ENCODE measurements around the gene MMP15. TPM values are rescaled to one million over a fixed set of nuclear protein-coding genes. Genes with fewer than 3 reads are reported as not detected.

Gene MMP15
- total RNA-seq, 1 experiment from 2014 or later, result 55.5 TPM

GRCh38 chr16:57987441-57988177 lies 37.9 kb upstream of the MMP15 start:
- Mint-ChIP-seq H3K27ac (no peak overlapping the region), H3K36me3 (no peaks in the 10 kb centered on the region), H3K4me3 (no peak overlapping the region), H3K27me3 (ENCODE audit: low read depth) (peaks cover 48% of the 10 kb centered on the region), H3K4me1 (peaks cover 13% of the 10 kb centered on the region), H3K9me3 (no peaks in the 10 kb centered on the region)
- ATAC-seq, result no peak
- no peak for DNase-seq (ENCODE audit: low spot score)
- ChIA-PET POLR2A (no interaction called here), CTCF (interaction anchor here (0.9 to 2.2 kb wide), 4 partner anchors 10 to 192 kb away, joined by 3 to 5 read pairs (median 4); no protein-coding TSS in a partner anchor)
- no peak for TF ChIP-seq ZNF232 (CRISPR knock-in tag; IDR thresholded peaks at IDR 0.05)
- TF ChIP-seq RORB (CRISPR knock-in tag; IDR thresholded peaks at IDR 0.05), result no peak
- TF ChIP-seq ZNF532 (CRISPR knock-in tag; IDR thresholded peaks at IDR 0.05; ENCODE audit: borderline replicate concordance), result no peak
- TF ChIP-seq, protein P1, sequence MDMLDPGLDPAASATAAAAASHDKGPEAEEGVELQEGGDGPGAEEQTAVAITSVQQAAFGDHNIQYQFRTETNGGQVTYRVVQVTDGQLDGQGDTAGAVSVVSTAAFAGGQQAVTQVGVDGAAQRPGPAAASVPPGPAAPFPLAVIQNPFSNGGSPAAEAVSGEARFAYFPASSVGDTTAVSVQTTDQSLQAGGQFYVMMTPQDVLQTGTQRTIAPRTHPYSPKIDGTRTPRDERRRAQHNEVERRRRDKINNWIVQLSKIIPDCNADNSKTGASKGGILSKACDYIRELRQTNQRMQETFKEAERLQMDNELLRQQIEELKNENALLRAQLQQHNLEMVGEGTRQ (CRISPR knock-in tag; IDR thresholded peaks at IDR 0.05), result no peak
- no peak for TF ChIP-seq ZNF138 (CRISPR knock-in tag; conservative IDR thresholded peaks at IDR 0.05)
- TF ChIP-seq ZNF416 (CRISPR knock-in tag; IDR thresholded peaks at IDR 0.05), result no peak
- TF ChIP-seq, protein P2, sequence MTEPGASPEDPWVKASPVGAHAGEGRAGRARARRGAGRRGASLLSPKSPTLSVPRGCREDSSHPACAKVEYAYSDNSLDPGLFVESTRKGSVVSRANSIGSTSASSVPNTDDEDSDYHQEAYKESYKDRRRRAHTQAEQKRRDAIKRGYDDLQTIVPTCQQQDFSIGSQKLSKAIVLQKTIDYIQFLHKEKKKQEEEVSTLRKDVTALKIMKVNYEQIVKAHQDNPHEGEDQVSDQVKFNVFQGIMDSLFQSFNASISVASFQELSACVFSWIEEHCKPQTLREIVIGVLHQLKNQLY (CRISPR knock-in tag; IDR thresholded peaks at IDR 0.05), result no peak
- TF ChIP-seq, protein P3, sequence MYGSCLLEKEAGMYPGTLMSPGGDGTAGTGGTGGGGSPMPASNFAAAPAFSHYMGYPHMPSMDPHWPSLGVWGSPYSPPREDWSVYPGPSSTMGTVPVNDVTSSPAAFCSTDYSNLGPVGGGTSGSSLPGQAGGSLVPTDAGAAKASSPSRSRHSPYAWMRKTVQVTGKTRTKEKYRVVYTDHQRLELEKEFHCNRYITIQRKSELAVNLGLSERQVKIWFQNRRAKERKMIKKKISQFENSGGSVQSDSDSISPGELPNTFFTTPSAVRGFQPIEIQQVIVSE (CRISPR knock-in tag; IDR thresholded peaks at IDR 0.05; ENCODE audit: borderline replicate concordance), result no peak
- TF ChIP-seq GABPB1 (CRISPR knock-in tag; IDR thresholded peaks at IDR 0.05), result no peak

DNA sequence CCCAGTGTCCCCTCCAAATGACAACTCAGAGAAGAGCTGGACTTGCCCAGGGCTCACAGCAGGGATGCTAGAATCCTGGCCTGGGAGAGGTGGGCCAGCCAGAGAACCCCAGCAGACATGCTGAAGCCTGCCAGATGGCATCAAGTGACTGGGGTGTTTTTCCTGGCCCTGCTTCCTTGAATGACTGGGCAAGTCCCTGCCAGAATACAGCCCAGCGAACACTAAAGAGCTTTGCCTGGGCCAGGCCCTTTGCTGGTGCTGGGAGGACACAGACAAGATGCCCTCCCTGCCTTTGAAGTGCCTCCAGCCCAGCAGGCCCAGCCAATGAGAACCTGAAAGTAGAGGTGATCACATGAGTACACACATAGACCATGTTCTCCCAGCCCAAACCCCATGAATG lies 36.6 kb upstream of the MMP15 start:
- Mint-ChIP-seq H3K4me1 (peaks cover 20% of the 10 kb centered on the region), H3K4me3 (no peak overlapping the region), H3K27ac (no peak overlapping the region), H3K27me3 (ENCODE audit: low read depth) (peaks cover 42% of the 10 kb centered on the region), H3K9me3 (no peaks in the 10 kb centered on the region), H3K36me3 (no peaks in the 10 kb centered on the region)
- ChIA-PET POLR2A (no interaction called here), CTCF (interaction anchor here (0.6 to 2.2 kb wide), 3 partner anchors 56 to 213 kb away, joined by 3 to 5 read pairs (median 5); no protein-coding TSS in a partner anchor)
- DNase-seq (ENCODE audit: low spot score) (no peak), ATAC-seq (no peak)
- TF ChIP-seq ZNF263 (CRISPR knock-in tag; IDR thresholded peaks at IDR 0.05; ENCODE audit: low read depth) (no peak), CTCF (IDR thresholded peaks at IDR 0.05) (no peak), MYBL2 (CRISPR knock-in tag; IDR thresholded peaks at IDR 0.05) (no peak), ZNF396 (CRISPR knock-in tag; IDR thresholded peaks at IDR 0.05; ENCODE audit: borderline replicate concordance) (no peak)
- TF ChIP-seq, protein P4, sequence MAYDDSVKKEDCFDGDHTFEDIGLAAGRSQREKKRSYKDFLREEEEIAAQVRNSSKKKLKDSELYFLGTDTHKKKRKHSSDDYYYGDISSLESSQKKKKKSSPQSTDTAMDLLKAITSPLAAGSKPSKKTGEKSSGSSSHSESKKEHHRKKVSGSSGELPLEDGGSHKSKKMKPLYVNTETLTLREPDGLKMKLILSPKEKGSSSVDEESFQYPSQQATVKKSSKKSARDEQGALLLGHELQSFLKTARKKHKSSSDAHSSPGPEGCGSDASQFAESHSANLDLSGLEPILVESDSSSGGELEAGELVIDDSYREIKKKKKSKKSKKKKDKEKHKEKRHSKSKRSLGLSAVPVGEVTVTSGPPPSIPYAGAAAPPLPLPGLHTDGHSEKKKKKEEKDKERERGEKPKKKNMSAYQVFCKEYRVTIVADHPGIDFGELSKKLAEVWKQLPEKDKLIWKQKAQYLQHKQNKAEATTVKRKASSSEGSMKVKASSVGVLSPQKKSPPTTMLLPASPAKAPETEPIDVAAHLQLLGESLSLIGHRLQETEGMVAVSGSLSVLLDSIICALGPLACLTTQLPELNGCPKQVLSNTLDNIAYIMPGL (CRISPR knock-in tag; IDR thresholded peaks at IDR 0.05), result no peak
- TF ChIP-seq, protein P5, sequence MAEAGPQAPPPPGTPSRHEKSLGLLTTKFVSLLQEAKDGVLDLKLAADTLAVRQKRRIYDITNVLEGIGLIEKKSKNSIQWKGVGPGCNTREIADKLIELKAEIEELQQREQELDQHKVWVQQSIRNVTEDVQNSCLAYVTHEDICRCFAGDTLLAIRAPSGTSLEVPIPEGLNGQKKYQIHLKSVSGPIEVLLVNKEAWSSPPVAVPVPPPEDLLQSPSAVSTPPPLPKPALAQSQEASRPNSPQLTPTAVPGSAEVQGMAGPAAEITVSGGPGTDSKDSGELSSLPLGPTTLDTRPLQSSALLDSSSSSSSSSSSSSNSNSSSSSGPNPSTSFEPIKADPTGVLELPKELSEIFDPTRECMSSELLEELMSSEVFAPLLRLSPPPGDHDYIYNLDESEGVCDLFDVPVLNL (CRISPR knock-in tag; IDR thresholded peaks at IDR 0.05; ENCODE audit: borderline replicate concordance, low read depth), result no peak
- TF ChIP-seq, protein P6, sequence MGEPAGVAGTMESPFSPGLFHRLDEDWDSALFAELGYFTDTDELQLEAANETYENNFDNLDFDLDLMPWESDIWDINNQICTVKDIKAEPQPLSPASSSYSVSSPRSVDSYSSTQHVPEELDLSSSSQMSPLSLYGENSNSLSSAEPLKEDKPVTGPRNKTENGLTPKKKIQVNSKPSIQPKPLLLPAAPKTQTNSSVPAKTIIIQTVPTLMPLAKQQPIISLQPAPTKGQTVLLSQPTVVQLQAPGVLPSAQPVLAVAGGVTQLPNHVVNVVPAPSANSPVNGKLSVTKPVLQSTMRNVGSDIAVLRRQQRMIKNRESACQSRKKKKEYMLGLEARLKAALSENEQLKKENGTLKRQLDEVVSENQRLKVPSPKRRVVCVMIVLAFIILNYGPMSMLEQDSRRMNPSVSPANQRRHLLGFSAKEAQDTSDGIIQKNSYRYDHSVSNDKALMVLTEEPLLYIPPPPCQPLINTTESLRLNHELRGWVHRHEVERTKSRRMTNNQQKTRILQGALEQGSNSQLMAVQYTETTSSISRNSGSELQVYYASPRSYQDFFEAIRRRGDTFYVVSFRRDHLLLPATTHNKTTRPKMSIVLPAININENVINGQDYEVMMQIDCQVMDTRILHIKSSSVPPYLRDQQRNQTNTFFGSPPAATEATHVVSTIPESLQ (CRISPR knock-in tag; IDR thresholded peaks at IDR 0.05), result no peak
